Measurements from ENCODE around the gene LZTFL1.

- no peak for TF ChIP-seq CTCF (IDR thresholded peaks at IDR 0.05)
- TF ChIP-seq POLR2A (IDR thresholded peaks at IDR 0.05; ENCODE audit: low read depth): no peak
Measured at GRCh38 chr3:45776301-45776595, 65.7 kb downstream of the LZTFL1 start.
